Activated CD4-positive, alpha-beta T cell treated with anti-CD3 and anti-CD28 coated beads, Interleukin-2, amount 10 ng/mL, durations not matched to agents 7 days and 5 days (primary cell): ENCODE data around the gene PSMG4. TPM values are rescaled to one million over a fixed set of nuclear protein-coding genes. Genes with fewer than 3 reads are reported as not detected.

Experiments
- CTCF ChIA-PET: fragments of 350-600 bp; sonication (Branson Sonifier 250); formaldehyde crosslinking; loops from one replicate; lab custom pipeline; 2021; ENCODE audit warnings: antibody characterized with exemption; lab: Charles Lee
- POLR2A ChIA-PET: fragments of 350-600 bp; sonication (Branson Sonifier 250); formaldehyde crosslinking; loops from one replicate; lab custom pipeline; 2021; ENCODE audit warnings: antibody characterized with exemption; lab: Charles Lee
- DNase-seq: peaks from one replicate; pipeline ENCODE4 v3.0.0-alpha.2; 2020
- H3K27ac Mint-ChIP-seq: one replicate; pipeline ENCODE4 v1.8.0; 2021; ENCODE audit warnings: mild to moderate bottlenecking, moderate library complexity, mixed read lengths
- H3K27me3 Mint-ChIP-seq: one replicate; pipeline ENCODE4 v1.8.0; 2021; ENCODE audit warnings: mixed read lengths
- H3K36me3 Mint-ChIP-seq: one replicate; pipeline ENCODE4 v1.8.0; 2021; ENCODE audit warnings: low read depth, mixed read lengths
- H3K4me1 Mint-ChIP-seq: one replicate; pipeline ENCODE4 v1.8.0; 2021; ENCODE audit warnings: mixed read lengths
- H3K4me3 Mint-ChIP-seq: one replicate; pipeline ENCODE4 v1.8.0; 2021; ENCODE audit warnings: mild to moderate bottlenecking, moderate library complexity, mixed read lengths
- H3K9me3 Mint-ChIP-seq: one replicate; pipeline ENCODE4 v1.8.0; 2021; ENCODE audit warnings: mixed read lengths
- total RNA-seq, 2 experiments: library from RNA; stranded (reverse); gene quantifications; one replicate each; pipeline ENCODE4 v1.2.3, GENCODE V29; 2021

The PSMG4 gene
- total RNA-seq, 2 experiments from 2014 or later: 21.5 to 24.7 TPM

DNA sequence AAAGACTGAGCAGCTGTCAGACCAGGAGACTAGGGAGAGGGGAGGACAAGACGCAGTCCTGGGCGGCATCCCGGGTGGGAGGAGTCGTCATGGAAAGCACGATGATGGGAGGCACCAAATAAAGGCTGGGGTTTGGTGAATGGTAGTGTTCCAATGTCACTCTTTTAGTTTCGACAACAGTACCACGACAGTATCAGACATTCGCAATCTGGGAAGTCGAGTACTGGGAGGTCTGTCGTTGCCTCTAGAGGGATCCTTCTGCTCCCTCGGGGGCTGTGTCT is 32.1 kb downstream of the PSMG4 start:
- H3K4me3 Mint-ChIP-seq: no peak overlapping the region
- POLR2A ChIA-PET: no interaction called here

DNA sequence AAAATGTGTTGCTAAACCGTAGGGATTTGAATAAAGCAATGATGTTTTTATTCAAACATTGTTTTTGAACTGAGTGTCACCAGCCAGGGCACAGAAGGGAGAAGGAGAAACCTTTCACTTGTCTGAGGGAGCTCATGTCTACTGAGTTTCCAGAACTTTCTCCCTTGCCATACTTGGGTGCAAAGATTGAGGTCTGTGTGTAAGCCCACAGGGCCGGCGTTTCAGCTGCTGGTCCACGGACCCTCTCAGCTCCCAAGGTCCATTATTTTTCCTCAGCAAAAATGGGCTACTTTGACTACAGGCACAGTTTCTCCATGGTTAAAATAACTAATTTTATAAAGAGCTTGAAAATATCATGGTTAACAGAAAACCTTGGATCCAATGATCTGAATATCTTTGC is 32.6 kb downstream of the PSMG4 start:
- CTCF ChIA-PET: interaction anchor here (0.6 to 0.8 kb wide), 3 partner anchors 74 to 657 kb away, joined by 3 read pairs; no protein-coding TSS in a partner anchor
- POLR2A ChIA-PET: no interaction called here
- Mint-ChIP-seq H3K27me3 (no peaks in the 10 kb centered on the region), H3K9me3 (no peaks in the 10 kb centered on the region), H3K36me3 (no peaks in the 10 kb centered on the region), H3K4me3 (no peak overlapping the region), H3K4me1 (no peaks in the 10 kb centered on the region), H3K27ac (no peak overlapping the region)
- DNase-seq: no peak

More for the DNA sequence above, 32.1 kb downstream of the PSMG4 start:
- no peaks in the 10 kb centered on the region for H3K9me3 Mint-ChIP-seq
- no peaks in the 10 kb centered on the region for H3K36me3 Mint-ChIP-seq
- H3K27ac Mint-ChIP-seq: no peak overlapping the region
- CTCF ChIA-PET: interaction anchor here (0.6 to 0.8 kb wide), 2 partner anchors 442 to 656 kb away, joined by 3 read pairs; no protein-coding TSS in a partner anchor
- no peak for DNase-seq
- no peaks in the 10 kb centered on the region for H3K4me1 Mint-ChIP-seq
- H3K27me3 Mint-ChIP-seq: no peaks in the 10 kb centered on the region

DNA sequence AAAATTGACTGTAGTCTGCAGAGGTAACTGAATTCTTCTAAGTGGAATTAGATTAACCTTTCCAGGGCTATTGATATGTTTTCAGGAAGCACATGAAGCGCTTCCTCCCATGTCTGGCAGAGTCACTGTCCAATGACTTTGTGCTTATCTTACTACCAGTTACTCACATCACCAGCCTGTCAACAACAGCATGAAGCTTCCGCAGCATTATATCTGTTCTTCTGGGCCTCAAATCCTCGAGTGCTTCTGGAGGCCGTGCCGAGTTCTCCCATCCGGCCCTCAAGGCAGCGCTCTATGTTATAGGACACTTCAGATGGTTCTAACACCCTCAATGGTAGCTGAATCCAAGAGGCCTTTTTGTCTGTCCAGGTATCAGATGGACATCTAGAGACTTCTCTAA is 33.2 kb downstream of the PSMG4 start:
- H3K4me3 Mint-ChIP-seq: no peak overlapping the region
- H3K27ac Mint-ChIP-seq: no peak overlapping the region
- H3K27me3 Mint-ChIP-seq: no peaks in the 10 kb centered on the region
- no peaks in the 10 kb centered on the region for H3K36me3 Mint-ChIP-seq
- H3K4me1 Mint-ChIP-seq: no peaks in the 10 kb centered on the region
- no peak for DNase-seq
- ChIA-PET POLR2A (interaction anchor here (0.6 kb wide), 1 partner anchor 731 kb away, joined by 3 read pairs; no protein-coding TSS in a partner anchor), CTCF (interaction anchor here (0.7 kb wide), 1 partner anchor 73 kb away, joined by 3 read pairs; no protein-coding TSS in a partner anchor)
- no peaks in the 10 kb centered on the region for H3K9me3 Mint-ChIP-seq

DNA sequence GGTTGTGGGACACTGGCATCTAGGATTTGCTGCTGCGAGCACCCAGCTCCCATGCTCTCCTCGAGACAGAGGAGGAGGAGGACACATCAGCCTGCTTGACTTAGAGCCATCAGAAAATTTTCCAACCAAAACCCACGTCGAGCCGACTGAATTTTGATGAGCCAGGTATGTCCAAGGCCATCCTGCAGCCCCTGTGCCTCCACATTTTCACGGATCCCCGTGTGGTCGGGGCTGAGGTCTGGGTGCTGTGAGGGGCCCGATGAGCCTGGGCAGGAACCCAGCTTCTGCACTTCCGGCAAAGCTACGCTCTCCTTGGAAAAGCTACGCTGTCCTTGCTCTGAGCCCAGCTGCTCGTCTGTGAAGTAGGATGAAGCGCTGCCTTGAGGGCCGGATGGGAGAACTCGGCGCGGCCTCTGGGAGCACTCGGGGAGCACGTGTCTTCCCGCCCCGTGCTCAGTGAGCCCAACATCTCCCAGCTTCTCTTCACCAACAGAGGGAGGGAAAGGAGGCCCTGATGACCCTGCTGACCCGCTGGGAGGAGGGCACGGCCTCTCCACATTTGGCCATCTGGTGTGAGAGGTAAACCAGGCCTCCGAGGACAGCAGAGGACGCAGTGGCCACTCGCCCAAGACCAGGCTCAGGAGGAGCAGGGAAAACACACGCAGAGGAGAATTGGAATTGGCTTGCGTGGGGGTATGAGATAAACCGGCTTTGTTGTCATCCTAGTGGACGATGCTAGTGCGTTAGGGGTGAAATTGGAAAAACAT is 33.9 kb downstream of the PSMG4 start:
- no peak for DNase-seq
- ChIA-PET POLR2A (interaction anchor here (0.6 kb wide), 1 partner anchor 731 kb away, joined by 3 read pairs; no protein-coding TSS in a partner anchor), CTCF (no interaction called here)

DNA sequence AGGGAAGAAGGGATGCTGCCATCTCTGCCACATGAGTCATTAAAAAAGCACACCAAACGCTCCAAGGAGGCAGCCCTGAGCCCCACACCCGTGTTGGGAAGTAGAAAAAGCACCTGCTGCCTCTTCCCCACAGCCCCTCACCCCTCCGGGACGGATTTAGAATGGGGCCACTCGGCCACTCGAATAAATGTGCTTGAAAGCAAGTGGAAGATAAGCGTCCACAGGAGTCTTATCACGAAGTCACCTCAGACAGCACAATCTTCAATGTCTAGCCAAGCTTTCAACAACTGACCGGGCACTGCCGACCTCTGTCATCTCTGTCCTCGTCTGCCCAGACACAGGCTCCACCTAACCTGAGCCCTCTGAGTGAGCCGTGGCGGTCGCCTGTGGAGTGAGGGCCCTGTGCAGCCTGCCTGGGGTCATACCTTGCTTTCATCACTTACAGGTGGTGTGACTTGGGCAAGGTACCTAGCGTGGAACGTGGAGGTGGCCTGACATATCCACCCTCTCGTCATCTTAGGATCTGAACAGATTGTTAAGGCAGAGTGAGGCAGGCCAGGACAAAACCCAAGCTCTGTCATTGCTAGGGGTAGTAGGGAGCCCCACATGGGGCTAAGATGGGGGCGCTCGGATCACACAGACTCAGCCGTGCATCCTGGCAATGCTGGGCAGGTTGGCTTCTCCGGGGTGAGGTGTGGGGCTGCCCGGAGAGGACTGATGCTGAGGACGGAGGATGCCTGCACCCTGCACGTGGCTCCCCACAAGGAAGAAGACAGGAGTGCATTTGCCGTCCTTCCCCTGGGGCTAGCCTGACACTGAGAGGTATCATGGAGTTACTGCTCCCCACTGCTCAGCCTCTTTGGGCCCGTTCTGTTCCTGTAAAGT is 34.8 kb downstream of the PSMG4 start:
- no peak overlapping the region for H3K27ac Mint-ChIP-seq
- DNase-seq: no peak
- no peaks in the 10 kb centered on the region for H3K4me1 Mint-ChIP-seq

More for the DNA sequence above, 33.9 kb downstream of the PSMG4 start:
- Mint-ChIP-seq H3K27me3 (no peaks in the 10 kb centered on the region), H3K9me3 (no peaks in the 10 kb centered on the region), H3K27ac (no peak overlapping the region), H3K4me1 (no peaks in the 10 kb centered on the region), H3K36me3 (no peaks in the 10 kb centered on the region), H3K4me3 (no peak overlapping the region)

DNA sequence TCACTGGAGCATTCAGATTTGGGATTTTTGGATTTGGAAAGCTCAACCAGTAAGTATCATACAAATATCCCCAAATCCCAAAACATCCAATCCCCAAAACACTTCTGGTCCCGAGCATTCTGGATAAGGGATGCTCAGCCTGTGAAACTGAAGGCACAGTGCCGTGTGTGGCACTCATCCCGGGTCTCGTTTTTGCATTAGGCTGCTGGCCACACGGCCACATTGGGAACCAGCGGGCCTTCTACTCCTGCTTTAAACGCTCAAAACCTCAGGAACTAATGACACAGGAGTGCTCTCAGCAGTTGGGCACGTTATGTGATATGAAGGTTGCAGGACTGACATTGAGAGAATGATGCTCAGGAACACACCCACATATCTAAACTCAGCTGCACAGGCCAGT is 35.6 kb downstream of the PSMG4 start:
- no peak overlapping the region for H3K4me3 Mint-ChIP-seq
- no peak overlapping the region for H3K27ac Mint-ChIP-seq
- no peaks in the 10 kb centered on the region for H3K36me3 Mint-ChIP-seq
- DNase-seq: no peak
- CTCF ChIA-PET: no interaction called here
- POLR2A ChIA-PET: no interaction called here
- no peaks in the 10 kb centered on the region for H3K4me1 Mint-ChIP-seq
- H3K9me3 Mint-ChIP-seq: no peaks in the 10 kb centered on the region
- no peaks in the 10 kb centered on the region for H3K27me3 Mint-ChIP-seq

More for the DNA sequence above, 34.8 kb downstream of the PSMG4 start:
- Mint-ChIP-seq H3K27me3 (no peaks in the 10 kb centered on the region), H3K9me3 (no peaks in the 10 kb centered on the region), H3K4me3 (no peak overlapping the region), H3K36me3 (no peaks in the 10 kb centered on the region)
- CTCF ChIA-PET: no interaction called here
- POLR2A ChIA-PET: no interaction called here

DNA sequence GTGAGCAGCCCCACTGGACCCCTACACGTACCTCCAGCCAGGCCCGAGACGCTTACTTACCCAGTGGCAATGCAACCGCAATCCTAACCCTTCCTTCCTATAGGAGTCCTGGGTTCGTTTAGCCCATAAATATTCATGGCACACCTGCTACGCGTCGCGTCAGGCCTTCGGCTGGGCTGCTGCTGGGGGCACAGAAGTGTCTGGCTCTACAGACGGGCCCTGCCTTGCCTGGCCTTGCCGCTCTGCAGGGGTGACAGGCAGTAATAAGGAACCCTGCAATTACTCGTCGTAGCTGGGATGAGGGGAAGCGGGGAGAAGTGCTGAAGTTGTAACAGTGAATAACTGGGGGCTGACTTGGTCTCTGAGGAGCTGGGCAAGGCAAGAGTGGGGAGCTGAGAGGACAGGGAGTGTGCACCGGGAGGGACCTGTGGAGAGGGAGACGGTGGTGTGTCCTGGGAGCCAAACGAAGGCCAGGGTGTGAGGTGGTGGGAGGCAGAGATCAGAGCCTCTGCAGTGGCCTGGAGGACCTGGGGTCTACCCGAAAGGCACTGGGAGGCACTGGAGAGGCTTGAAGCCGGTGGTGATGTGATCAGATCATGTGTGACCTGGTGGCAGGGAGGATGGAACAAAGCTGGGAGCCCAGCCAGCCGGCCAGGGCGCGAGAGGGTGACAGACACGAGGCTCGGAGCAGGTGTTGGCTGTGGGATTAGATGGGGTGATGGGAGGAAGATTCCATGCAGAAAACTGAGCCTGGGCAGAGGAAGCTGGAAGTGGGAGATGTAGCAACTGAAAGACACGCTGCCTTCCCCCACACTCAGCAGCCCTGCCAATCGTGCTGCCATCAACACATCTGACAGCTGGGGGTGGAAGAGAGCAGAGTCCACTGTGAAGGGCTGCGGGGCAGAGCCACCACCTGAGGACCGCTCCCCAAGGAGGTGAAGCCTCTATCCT is 36.4 kb downstream of the PSMG4 start:
- Mint-ChIP-seq H3K4me1 (no peaks in the 10 kb centered on the region), H3K27me3 (no peaks in the 10 kb centered on the region), H3K9me3 (no peaks in the 10 kb centered on the region), H3K36me3 (no peaks in the 10 kb centered on the region), H3K4me3 (no peak overlapping the region), H3K27ac (no peak overlapping the region)
- ChIA-PET POLR2A (no interaction called here), CTCF (interaction anchor here (0.6 to 1.5 kb wide), 3 partner anchors 8 to 12 kb away, joined by 3 read pairs; no protein-coding TSS in a partner anchor)
- DNase-seq: no peak

DNA sequence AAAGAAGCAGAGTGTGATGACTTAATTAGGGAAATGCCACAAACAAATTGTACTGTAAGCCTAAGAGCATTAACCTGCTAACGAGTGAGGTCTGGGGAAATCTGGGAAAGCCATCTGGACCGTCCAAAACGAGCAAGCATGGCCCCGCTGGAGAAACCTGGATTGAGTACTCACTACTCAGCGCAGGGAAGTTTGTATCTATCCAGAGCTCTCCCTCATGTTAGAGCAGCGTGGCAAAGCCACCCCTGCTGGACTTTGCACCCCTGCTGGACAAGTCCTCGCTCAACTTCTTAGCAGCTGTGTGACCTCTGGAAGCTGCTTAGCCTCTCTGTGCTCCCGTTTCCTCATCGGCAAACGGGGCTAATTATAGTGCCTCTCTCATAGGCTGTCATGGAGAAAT is 37.3 kb downstream of the PSMG4 start:
- ChIA-PET POLR2A (no interaction called here), CTCF (interaction anchor here (0.6 to 1.5 kb wide), 4 partner anchors 9 to 583 kb away, joined by 3 read pairs; no protein-coding TSS in a partner anchor)
- DNase-seq: no peak
- Mint-ChIP-seq H3K9me3 (no peaks in the 10 kb centered on the region), H3K36me3 (no peaks in the 10 kb centered on the region), H3K4me1 (no peaks in the 10 kb centered on the region), H3K4me3 (no peak overlapping the region), H3K27ac (no peak overlapping the region), H3K27me3 (no peaks in the 10 kb centered on the region)

DNA sequence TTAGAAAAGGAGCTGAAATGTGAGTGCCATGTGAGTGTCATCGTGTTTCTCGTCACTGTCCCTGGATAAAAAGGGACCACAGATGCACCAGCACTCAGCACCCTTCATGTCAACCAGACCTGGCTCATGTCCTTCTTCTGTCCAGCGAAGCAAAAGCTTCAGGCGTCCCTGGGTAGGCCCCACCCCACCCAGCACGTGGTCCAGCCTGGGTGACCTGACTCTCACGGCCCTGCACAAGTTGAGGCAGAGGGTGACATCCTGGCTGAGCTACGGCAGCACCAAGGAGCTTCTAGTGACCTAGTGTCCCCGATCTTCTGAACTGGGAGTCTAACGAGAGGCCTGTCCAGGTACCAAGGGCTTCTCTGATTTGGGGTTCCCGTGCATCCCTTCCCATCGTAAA is 37.8 kb downstream of the PSMG4 start:
- CTCF ChIA-PET: interaction anchor here (0.7 to 1.5 kb wide), 2 partner anchors 9 to 583 kb away, joined by 3 read pairs; no protein-coding TSS in a partner anchor
- no peak for DNase-seq
- POLR2A ChIA-PET: no interaction called here
- no peak overlapping the region for H3K4me3 Mint-ChIP-seq
- H3K27me3 Mint-ChIP-seq: no peaks in the 10 kb centered on the region
- H3K9me3 Mint-ChIP-seq: no peaks in the 10 kb centered on the region
- no peaks in the 10 kb centered on the region for H3K4me1 Mint-ChIP-seq
- no peak overlapping the region for H3K27ac Mint-ChIP-seq
- no peaks in the 10 kb centered on the region for H3K36me3 Mint-ChIP-seq

DNA sequence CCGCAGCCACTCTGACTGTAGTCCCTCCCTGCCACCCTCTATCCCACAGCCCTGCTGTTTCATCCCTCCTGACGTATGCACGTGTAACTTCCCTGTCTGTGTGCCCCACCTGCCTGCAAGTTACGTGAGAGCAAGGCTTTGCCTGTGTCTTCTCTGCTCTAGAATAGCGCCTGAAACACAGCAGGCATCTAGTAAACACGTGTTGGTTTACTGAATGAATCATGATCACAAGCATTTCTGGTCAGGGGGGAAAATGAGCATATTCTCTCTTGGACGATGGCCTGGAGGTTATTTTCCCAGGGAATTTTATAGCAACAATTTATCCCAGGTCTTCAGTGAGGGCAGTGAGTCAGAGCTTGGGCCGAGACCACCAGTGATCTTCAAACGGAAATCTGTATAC is 38.3 kb downstream of the PSMG4 start:
- Mint-ChIP-seq H3K27me3 (no peaks in the 10 kb centered on the region), H3K27ac (no peak overlapping the region), H3K9me3 (no peaks in the 10 kb centered on the region), H3K4me1 (no peaks in the 10 kb centered on the region), H3K36me3 (no peaks in the 10 kb centered on the region), H3K4me3 (no peak overlapping the region)
- ChIA-PET CTCF (interaction anchor here (1.5 kb wide), 1 partner anchor 9 kb away, joined by 3 read pairs; no protein-coding TSS in a partner anchor), POLR2A (no interaction called here)
- no peak for DNase-seq

DNA sequence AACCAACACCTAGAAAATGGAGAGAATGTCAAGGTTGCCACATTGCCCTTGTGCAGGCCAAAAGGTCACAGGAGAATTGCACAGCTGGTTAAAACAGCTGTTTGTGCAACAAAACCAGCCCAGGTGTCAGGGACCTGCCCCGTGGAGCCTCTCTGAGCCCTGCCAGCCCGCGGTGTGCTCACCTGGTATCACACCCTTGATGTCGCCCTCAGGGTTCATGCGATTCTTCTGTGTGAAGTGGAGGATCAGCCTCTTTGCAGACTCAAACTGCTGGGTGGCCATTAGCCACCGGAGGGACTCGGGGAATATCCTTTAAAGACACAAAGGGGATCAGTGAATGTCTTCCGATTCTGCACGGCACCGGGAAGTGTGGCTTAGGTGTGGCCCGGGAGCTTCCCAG is 39.2 kb downstream of the PSMG4 start:
- Mint-ChIP-seq H3K27me3 (no peaks in the 10 kb centered on the region), H3K4me1 (no peaks in the 10 kb centered on the region), H3K4me3 (no peak overlapping the region), H3K9me3 (no peaks in the 10 kb centered on the region), H3K36me3 (no peaks in the 10 kb centered on the region), H3K27ac (no peak overlapping the region)
- POLR2A ChIA-PET: interaction anchor here (0.6 kb wide), 1 partner anchor 238 kb away, joined by 4 read pairs; no protein-coding TSS in a partner anchor
- CTCF ChIA-PET: no interaction called here
- no peak for DNase-seq

DNA sequence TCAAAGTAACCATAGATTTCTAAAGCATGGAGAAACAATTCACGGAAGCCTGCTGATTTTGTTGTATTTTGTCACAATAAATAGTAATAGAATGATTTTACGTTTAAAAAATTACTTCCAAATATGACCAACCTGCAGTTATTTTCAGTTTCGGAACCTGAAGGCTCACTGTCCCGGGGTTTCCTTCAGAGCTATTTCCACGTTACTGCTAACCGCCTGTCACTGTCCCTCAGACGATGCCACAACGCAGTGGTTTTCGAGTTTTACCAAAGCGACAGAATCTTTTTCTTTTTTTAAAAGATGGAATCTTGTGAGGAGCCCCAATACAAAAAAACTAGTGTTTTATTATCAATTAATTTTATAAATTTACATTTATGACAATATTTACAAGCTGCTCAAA is 40.5 kb downstream of the PSMG4 start:
- CTCF ChIA-PET: no interaction called here
- Mint-ChIP-seq H3K9me3 (no peaks in the 10 kb centered on the region), H3K4me3 (no peak overlapping the region), H3K4me1 (no peaks in the 10 kb centered on the region), H3K27me3 (peaks cover 3% of the 10 kb centered on the region), H3K36me3 (no peaks in the 10 kb centered on the region), H3K27ac (no peak overlapping the region)
- POLR2A ChIA-PET: no interaction called here
- no peak for DNase-seq
